Effector memory CD8-positive, alpha-beta T cell (primary cell): ENCODE results near the gene RASGRP1.
"Not testable (repeated sequence)": the region's sequence is repeated elsewhere in the genome, so short reads cannot be mapped to it uniquely, and the experiment has no call there.

Experiments
- ATAC-seq: fragments of 150-1000 bp; cut with Tn5 transposase; replicated peaks from 2 replicates; pipeline ENCODE4 v1.10.0; 2021; ENCODE audit warnings: mild to moderate bottlenecking, moderate library complexity
- DNase-seq, 3 experiments: peaks; one replicate each; pipeline ENCODE4 v3.0.0; 2021
- H3K27ac Mint-ChIP-seq, 2 donors: one replicate each; pipeline ENCODE4 v1.8.0; 2022; ENCODE audit warnings: mild to moderate bottlenecking in 2 of 2, mixed read lengths in 2 of 2, moderate library complexity in 2 of 2
- H3K27me3 Mint-ChIP-seq, 2 donors: one replicate each; pipeline ENCODE4 v1.8.0; 2022; ENCODE audit warnings: mixed read lengths in 2 of 2
- H3K36me3 Mint-ChIP-seq: one replicate; pipeline ENCODE4 v1.8.0; 2022; ENCODE audit warnings: mild to moderate bottlenecking, moderate library complexity, mixed read lengths; ENCODE audit not compliant: insufficient read depth
- H3K4me1 Mint-ChIP-seq, 2 donors: one replicate each; pipeline ENCODE4 v1.8.0; 2022; ENCODE audit warnings: low read depth in 2 of 2, mixed read lengths in 2 of 2
- H3K4me3 Mint-ChIP-seq, 2 donors: one replicate each; pipeline ENCODE4 v1.8.0; 2022; ENCODE audit warnings: mild to moderate bottlenecking in 2 of 2, mixed read lengths in 2 of 2, moderate library complexity in 2 of 2
- H3K9me3 Mint-ChIP-seq, 2 donors: one replicate each; pipeline ENCODE4 v1.8.0; 2022; ENCODE audit warnings: mixed read lengths in 2 of 2

The RASGRP1 gene

DNA sequence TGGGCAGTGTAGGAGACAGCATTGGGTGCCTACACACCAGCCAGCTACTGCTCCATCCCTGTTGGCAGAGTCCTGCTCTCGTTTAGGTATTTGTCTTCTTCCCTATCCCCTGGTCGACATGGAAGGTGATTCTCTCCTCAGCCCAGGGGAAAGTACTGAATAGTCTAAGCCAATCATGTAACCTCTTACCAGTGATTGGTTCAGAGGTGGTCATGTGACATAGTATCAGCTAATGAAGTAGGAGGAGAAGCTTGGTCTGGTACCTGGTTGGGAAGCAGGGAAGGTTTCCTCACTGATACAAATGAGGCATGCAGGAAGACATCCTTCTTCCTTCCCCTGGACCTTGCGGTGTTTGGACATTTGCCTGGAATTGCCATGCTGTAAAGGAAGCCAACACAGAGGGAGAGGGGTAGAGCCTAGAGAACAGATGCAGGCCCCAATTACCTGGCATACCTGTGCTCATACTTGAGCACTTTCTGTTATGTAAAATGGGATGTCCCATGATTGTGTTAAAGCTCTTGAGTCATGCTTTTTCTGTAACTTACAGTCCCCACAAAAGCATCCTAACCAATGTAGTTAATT, 32.7 kb upstream of the RASGRP1 start:
- no peaks in the 10 kb centered on the region for H3K36me3 Mint-ChIP-seq
- no peak for DNase-seq
- H3K27ac Mint-ChIP-seq, result no peak overlapping the region
- H3K27me3 Mint-ChIP-seq, result no peaks in the 10 kb centered on the region
- ATAC-seq, result no peak
- H3K9me3 Mint-ChIP-seq, result no peaks in the 10 kb centered on the region
- H3K4me3 Mint-ChIP-seq, result no peak overlapping the region
- peaks cover 0 to 4% of the 10 kb centered on the region in 2 donors for H3K4me1 Mint-ChIP-seq

DNA sequence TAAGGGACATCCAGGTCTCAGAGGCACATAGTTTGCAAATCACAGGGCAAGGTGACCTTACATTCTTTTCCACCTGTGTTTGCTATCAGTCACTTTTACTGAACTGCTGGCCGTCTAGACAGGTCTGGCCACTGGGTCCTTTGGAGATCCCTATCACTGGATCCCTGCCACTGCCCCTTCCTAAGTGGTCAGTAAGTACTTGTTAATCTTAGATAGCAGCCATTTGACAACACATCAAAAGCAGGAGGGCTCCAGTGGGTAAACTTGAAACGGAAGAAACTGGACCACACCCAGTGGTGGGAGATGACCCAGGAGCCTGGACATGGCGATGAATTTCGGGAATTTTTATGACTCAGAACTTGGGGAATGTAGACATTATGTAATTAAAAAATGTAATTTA, 28.9 kb upstream of the RASGRP1 start:
- Mint-ChIP-seq H3K36me3 (no peaks in the 10 kb centered on the region), H3K27me3 (no peaks in the 10 kb centered on the region), H3K9me3 (no peaks in the 10 kb centered on the region), H3K27ac (no peak overlapping the region), H3K4me1 (peaks cover 0 to 4% of the 10 kb centered on the region in 2 donors), H3K4me3 (no peak overlapping the region)
- no peak for DNase-seq
- no peak for ATAC-seq

DNA sequence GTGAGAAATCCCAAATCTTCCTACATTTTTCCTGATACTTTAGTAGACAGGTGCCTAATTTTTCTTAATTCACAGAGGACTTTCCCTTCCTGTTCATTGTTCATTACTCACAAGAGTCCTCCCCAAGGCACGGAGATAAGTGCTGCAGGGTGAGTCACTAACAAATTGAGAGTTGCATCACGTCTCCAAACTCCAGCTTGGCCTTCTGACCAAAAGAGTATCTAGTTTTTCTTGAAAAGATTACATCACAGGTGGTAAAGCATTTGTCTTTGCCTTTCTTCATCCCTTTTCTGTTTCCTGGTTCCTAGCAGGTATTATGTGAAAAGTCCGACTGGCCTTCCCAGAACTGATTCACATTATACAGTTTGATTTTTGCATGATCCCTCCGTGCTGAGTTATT, 24.9 kb upstream of the RASGRP1 start:
- peaks cover 9 to 18% of the 10 kb centered on the region in 2 donors for H3K4me1 Mint-ChIP-seq
- no peaks in the 10 kb centered on the region for H3K9me3 Mint-ChIP-seq
- H3K4me3 Mint-ChIP-seq, result no peak overlapping the region
- no peak for DNase-seq
- no peaks in the 10 kb centered on the region for H3K27me3 Mint-ChIP-seq
- H3K27ac Mint-ChIP-seq, result peak overlapping the region in 1 of 2 donors; percentile 16
- ATAC-seq, result no peak
- H3K36me3 Mint-ChIP-seq, result no peaks in the 10 kb centered on the region

DNA sequence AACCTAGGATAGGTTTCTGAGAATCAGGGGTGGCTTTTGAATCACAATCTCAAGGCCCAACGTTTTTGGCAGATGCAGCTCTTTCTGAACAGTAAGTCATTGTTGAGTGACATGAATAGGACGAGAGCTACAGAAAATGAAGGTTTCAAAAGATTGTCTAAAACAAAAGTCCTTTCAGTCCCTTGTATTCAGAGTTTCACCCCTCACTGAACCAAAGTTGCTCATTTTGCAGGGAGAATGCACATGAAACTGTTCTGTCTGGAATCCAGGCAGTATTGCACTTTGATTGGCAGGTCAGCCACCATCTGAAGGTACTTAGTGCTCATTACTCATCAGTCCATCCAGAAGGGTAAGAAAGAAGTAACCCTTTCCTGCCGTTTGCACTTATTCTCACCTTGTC, 24.1 kb upstream of the RASGRP1 start:
- no peaks in the 10 kb centered on the region for H3K36me3 Mint-ChIP-seq
- no peak overlapping the region for H3K27ac Mint-ChIP-seq
- H3K4me3 Mint-ChIP-seq, result no peak overlapping the region
- H3K27me3 Mint-ChIP-seq, result no peaks in the 10 kb centered on the region
- ATAC-seq (no peak), DNase-seq (no peak)
- no peaks in the 10 kb centered on the region for H3K9me3 Mint-ChIP-seq
- H3K4me1 Mint-ChIP-seq, result peaks cover 9 to 14% of the 10 kb centered on the region in 2 donors

- no peaks in the 10 kb centered on the region for H3K9me3 Mint-ChIP-seq
- H3K4me3 Mint-ChIP-seq, result peak overlapping the region in 1 of 2 donors; percentile 20
- peak overlapping the region; percentile 38 to 79 for H3K27ac Mint-ChIP-seq
- peaks cover 9 to 14% of the 10 kb centered on the region in 2 donors for H3K4me1 Mint-ChIP-seq
- ATAC-seq (peak; percentile 47), DNase-seq (no peak)
- no peaks in the 10 kb centered on the region for H3K27me3 Mint-ChIP-seq
- no peaks in the 10 kb centered on the region for H3K36me3 Mint-ChIP-seq
These were observed 22.6 kb upstream of the RASGRP1 start for GRCh38 chr15:38587214-38587613.

GRCh38 chr15:38586005-38586404, 21.4 kb upstream of the RASGRP1 start:
- DNase-seq, H3K36me3 Mint-ChIP-seq, H3K27me3 Mint-ChIP-seq, H3K9me3 Mint-ChIP-seq, ATAC-seq, H3K4me3 Mint-ChIP-seq, H3K27ac Mint-ChIP-seq: not testable (repeated sequence)
- H3K4me1 Mint-ChIP-seq, result peaks cover 9 to 14% of the 10 kb centered on the region in 2 donors

- H3K4me3 Mint-ChIP-seq, result peak overlapping the region; percentile 24 to 62
- DNase-seq (peak in 1 of 3 experiments; percentile 36), ATAC-seq (peak; percentile 64)
- H3K4me1 Mint-ChIP-seq, result peaks cover 25 to 50% of the 10 kb centered on the region in 2 donors
- H3K27me3 Mint-ChIP-seq, result no peaks in the 10 kb centered on the region
- H3K27ac Mint-ChIP-seq, result peak overlapping the region; percentile 11 to 69
- H3K36me3 Mint-ChIP-seq, result peaks cover 5% of the 10 kb centered on the region
- H3K9me3 Mint-ChIP-seq, result no peaks in the 10 kb centered on the region
These were observed 14.0 kb upstream of the RASGRP1 start for GRCh38 chr15:38578626-38579025.

DNA sequence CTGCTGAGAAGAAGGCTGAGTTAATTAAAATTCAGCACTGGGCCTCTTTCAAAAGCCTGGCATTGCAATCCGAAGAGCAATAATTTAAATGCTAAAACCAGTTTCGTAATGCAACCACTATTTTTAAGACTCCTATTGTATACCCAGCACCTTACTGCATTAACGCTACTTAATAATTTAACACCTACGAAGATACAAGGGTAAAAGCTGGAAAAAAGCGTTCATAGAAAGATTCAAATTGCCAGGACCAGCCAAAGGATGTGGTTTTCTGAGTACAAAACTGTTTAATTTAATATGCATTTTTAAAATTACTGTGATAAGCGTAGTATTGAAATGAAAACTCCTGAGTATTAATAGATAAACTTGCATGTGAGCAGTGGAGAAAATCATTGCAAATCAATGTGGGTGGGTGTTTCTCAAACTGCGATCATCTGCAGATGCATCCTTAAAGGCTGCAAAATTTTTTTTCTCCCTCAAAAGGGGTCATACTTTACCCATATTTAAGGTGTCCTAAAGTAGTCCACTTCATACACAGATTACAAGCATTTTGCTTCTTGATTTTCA, 12.9 kb upstream of the RASGRP1 start:
- Mint-ChIP-seq H3K36me3 (peaks cover 5% of the 10 kb centered on the region), H3K9me3 (no peaks in the 10 kb centered on the region), H3K27ac (peak overlapping the region; percentile 69 to 81), H3K4me3 (peak overlapping the region; percentile 24 to 62), H3K4me1 (peaks cover 27 to 50% of the 10 kb centered on the region in 2 donors), H3K27me3 (no peaks in the 10 kb centered on the region)
- DNase-seq (no peak), ATAC-seq (peak; percentile 5)

DNA sequence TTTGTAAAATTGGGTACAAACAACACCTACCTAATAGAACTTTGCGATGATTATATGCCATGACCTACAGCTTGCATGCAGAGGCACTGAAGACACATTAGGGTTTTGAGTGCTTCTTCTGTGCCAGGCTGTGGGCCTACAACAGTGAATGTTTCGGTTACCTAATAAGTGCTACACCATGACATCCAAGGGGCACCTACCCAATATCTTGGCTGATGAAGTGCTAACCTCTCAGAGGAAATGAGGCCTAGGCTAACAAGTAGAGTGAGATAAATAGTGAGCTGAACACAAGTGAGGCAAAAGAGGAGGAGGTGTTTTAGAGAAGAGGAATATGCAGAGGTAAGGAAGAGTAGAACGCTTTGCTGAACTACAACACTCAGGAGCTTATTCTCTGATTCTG, 12.2 kb upstream of the RASGRP1 start:
- peak overlapping the region; percentile 69 to 81 for H3K27ac Mint-ChIP-seq
- H3K9me3 Mint-ChIP-seq, result no peaks in the 10 kb centered on the region
- ATAC-seq, result peak; percentile 87
- peaks cover 27 to 50% of the 10 kb centered on the region in 2 donors for H3K4me1 Mint-ChIP-seq
- peak; percentile 37 to 47 (median 37) for DNase-seq
- H3K4me3 Mint-ChIP-seq, result peak overlapping the region; percentile 24 to 62
- H3K36me3 Mint-ChIP-seq, result peaks cover 5% of the 10 kb centered on the region
- no peaks in the 10 kb centered on the region for H3K27me3 Mint-ChIP-seq

GRCh38 chr15:38576261-38576660, 11.6 kb upstream of the RASGRP1 start:
- ATAC-seq, result no peak
- Mint-ChIP-seq H3K9me3 (no peaks in the 10 kb centered on the region), H3K4me3 (peak overlapping the region; percentile 24 to 62), H3K27ac (peak overlapping the region; percentile 69 to 81), H3K4me1 (peaks cover 27 to 50% of the 10 kb centered on the region in 2 donors), H3K27me3 (no peaks in the 10 kb centered on the region), H3K36me3 (peaks cover 5% of the 10 kb centered on the region)
- no peak for DNase-seq

GRCh38 chr15:38565287-38565670, 665 bp upstream of the RASGRP1 start:
- Mint-ChIP-seq H3K4me3 (peak overlapping the region; percentile 96), H3K9me3 (no peaks in the 10 kb centered on the region), H3K27me3 (no peaks in the 10 kb centered on the region), H3K4me1 (peaks cover 43 to 48% of the 10 kb centered on the region in 2 donors), H3K36me3 (peaks cover 38% of the 10 kb centered on the region), H3K27ac (peak overlapping the region; percentile 93 to 95)
- ATAC-seq (no peak), DNase-seq (no peak)

DNA sequence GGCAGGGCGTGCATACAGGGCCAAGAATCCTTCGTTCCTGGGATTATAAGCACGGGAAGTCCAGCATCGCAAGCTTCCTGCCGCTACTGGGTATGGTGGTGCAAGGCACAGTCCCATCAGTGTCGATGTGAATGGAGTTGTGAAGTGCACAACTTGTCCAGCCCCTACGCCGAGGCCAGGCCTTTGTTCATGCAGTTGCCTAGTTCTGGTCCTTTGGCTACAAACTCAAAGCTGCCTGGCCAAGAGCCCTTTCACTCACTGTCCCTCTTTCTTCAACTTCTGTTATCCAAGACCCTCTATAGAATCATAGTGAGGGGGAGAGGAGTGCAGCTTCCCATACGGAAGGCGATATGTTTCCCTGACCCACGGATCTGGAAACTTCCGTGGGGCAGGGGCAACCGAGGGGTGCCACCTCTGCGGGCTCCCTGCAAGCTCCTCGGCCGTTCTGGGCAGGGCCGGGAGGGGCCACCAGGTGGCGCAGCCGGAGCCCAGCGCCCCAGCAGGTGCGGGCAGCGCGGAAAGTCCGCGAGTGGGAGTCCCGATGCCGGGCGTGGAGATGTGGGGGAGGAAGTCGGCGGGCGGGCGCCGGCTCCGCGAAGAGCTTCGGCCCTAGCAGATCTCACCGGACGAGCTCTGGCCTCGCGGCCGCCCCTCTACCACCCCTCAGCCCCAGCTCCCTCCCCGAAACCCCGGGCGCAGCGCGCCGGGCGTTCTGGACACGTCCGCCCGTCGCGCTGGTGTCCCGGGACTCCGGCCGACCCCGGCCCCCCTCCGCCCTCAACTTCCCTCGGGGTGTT, 693 bp downstream of the RASGRP1 start:
- no peaks in the 10 kb centered on the region for H3K9me3 Mint-ChIP-seq
- no peaks in the 10 kb centered on the region for H3K27me3 Mint-ChIP-seq
- H3K36me3 Mint-ChIP-seq, result peaks cover 52% of the 10 kb centered on the region
- DNase-seq (peak; percentile 86 to 90 (median 89)), ATAC-seq (peak; percentile 74)
- H3K4me3 Mint-ChIP-seq, result peak overlapping the region; percentile 96
- peak overlapping the region; percentile 93 to 95 for H3K27ac Mint-ChIP-seq
- H3K4me1 Mint-ChIP-seq, result peaks cover 56 to 60% of the 10 kb centered on the region in 2 donors

- Mint-ChIP-seq H3K4me3 (peak overlapping the region; percentile 96), H3K4me1 (peaks cover 69 to 77% of the 10 kb centered on the region in 2 donors), H3K27me3 (no peaks in the 10 kb centered on the region), H3K27ac (peak overlapping the region; percentile 93 to 95), H3K9me3 (no peaks in the 10 kb centered on the region), H3K36me3 (peaks cover 68% of the 10 kb centered on the region)
- no peak for ATAC-seq
- no peak for DNase-seq
These were observed 2.3 kb downstream of the RASGRP1 start for GRCh38 chr15:38562278-38562677.
